Astrocyte (in vitro differentiated cells and primary cell): Measurements from ENCODE around the gene ARHGAP28. TPM values are rescaled to one million over a fixed set of nuclear protein-coding genes. Genes with fewer than 3 reads are reported as not detected.
A peak's percentile ranks its signal among the peaks of the same experiment; 100 is the strongest.

Source experiments
- DNase-seq: peaks from one replicate; pipeline ENCODE4 v3.0.0-alpha.2; 2010; ENCODE audit warnings: low read depth
- FAIRE-seq: peaks from 2 replicates; lab custom pipeline; 2011; peaks lifted over from hg19 to GRCh38; lab: Jason Lieb, UNC
- H2AFZ ChIP-seq: 2 replicates; pipeline ENCODE4 v1.6.0; 2012; ENCODE audit warnings: low read depth, low read length, inconsistent platforms
- H3K27ac ChIP-seq: 2 replicates; pipeline ENCODE4 v1.5.1; 2011; ENCODE audit warnings: low read depth, low read length, inconsistent platforms
- H3K27me3 ChIP-seq: 2 replicates; pipeline ENCODE4 v1.6.0; 2011; ENCODE audit warnings: low read length, inconsistent platforms; ENCODE audit not compliant: insufficient read depth
- H3K36me3 ChIP-seq: 2 replicates; pipeline ENCODE4 v1.5.1; 2011; ENCODE audit warnings: low read length, inconsistent platforms; ENCODE audit not compliant: insufficient read depth
- H3K4me1 ChIP-seq: 2 replicates; pipeline ENCODE4 v1.5.1; 2011; ENCODE audit warnings: low read length, inconsistent platforms; ENCODE audit not compliant: insufficient read depth
- H3K4me2 ChIP-seq: 2 replicates; pipeline ENCODE4 v1.6.0; 2012; ENCODE audit warnings: low read length, inconsistent platforms
- H3K4me3 ChIP-seq: 2 replicates; pipeline ENCODE4 v1.5.1; 2011; ENCODE audit warnings: low read depth, mild to moderate bottlenecking, low read length, inconsistent platforms; ENCODE audit not compliant: insufficient read depth
- H3K79me2 ChIP-seq: 2 replicates; pipeline ENCODE4 v1.6.0; 2012; ENCODE audit warnings: mild to moderate bottlenecking, low read length, inconsistent platforms; ENCODE audit not compliant: insufficient read depth
- H3K9ac ChIP-seq: 2 replicates; pipeline ENCODE4 v1.6.0; 2012; ENCODE audit warnings: mild to moderate bottlenecking, low read length, inconsistent platforms
- H3K9me3 ChIP-seq: 2 replicates; pipeline ENCODE4 v1.5.1; 2012; ENCODE audit warnings: low read depth, mild to moderate bottlenecking, low read length, inconsistent platforms; ENCODE audit not compliant: insufficient read depth
- H4K20me1 ChIP-seq: 2 replicates; pipeline ENCODE4 v1.6.0; 2012; ENCODE audit warnings: low read length, inconsistent platforms; ENCODE audit not compliant: insufficient read depth
- H3K27ac Mint-ChIP-seq: one replicate; pipeline ENCODE4 v1.8.0; 2021; ENCODE audit warnings: mild to moderate bottlenecking, mixed read lengths; ENCODE audit not compliant: unreplicated experiment
- H3K27me3 Mint-ChIP-seq: one replicate; pipeline ENCODE4 v1.8.0; 2021; ENCODE audit warnings: low read depth, mixed read lengths; ENCODE audit not compliant: unreplicated experiment
- H3K36me3 Mint-ChIP-seq: one replicate; pipeline ENCODE4 v1.8.0; 2021; ENCODE audit warnings: low read depth, mixed read lengths; ENCODE audit not compliant: unreplicated experiment
- H3K4me1 Mint-ChIP-seq: one replicate; pipeline ENCODE4 v1.8.0; 2021; ENCODE audit warnings: low read depth, mixed read lengths; ENCODE audit not compliant: unreplicated experiment
- H3K4me3 Mint-ChIP-seq: one replicate; pipeline ENCODE4 v1.8.0; 2021; ENCODE audit warnings: mild to moderate bottlenecking, moderate library complexity, mixed read lengths; ENCODE audit not compliant: unreplicated experiment
- H3K9me3 Mint-ChIP-seq: one replicate; pipeline ENCODE4 v1.8.0; 2021; ENCODE audit warnings: mild to moderate bottlenecking, mixed read lengths; ENCODE audit not compliant: unreplicated experiment
- CTCF ChIP-seq: IDR thresholded peaks from 2 replicates; pipeline ENCODE4 v1.5.1; 2011; ENCODE audit warnings: low read depth, mild to moderate bottlenecking, inconsistent platforms, low read length, moderate library complexity; ENCODE audit not compliant: insufficient read depth
- EZH2 ChIP-seq: IDR thresholded peaks from 2 replicates; pipeline ENCODE4 v1.6.1; 2012; ENCODE audit warnings: mild to moderate bottlenecking, low read length, inconsistent platforms; ENCODE audit not compliant: insufficient read depth
- total RNA-seq: library from RNA; stranded (reverse); gene quantifications from 2 replicates; pipeline ENCODE4 v1.2.1, GENCODE V29; 2021

ARHGAP28 gene
- total RNA-seq, 1 donor from 2014 or later, result 15.5 TPM

GRCh38 chr18:6885006-6885481 is 155.5 kb downstream of the ARHGAP28 start:
- no peak overlapping the region for H3K27ac ChIP-seq
- no peak overlapping the region for H3K4me2 ChIP-seq
- no peak overlapping the region for H3K9ac ChIP-seq
- no peaks in the 10 kb centered on the region for H3K36me3 ChIP-seq
- no peaks in the 10 kb centered on the region for H3K27me3 ChIP-seq
- H2AFZ ChIP-seq, result no peak overlapping the region
- no peak for FAIRE-seq
- H3K36me3 Mint-ChIP-seq, result peaks cover 11% of the 10 kb centered on the region
- no peaks in the 10 kb centered on the region for H3K27me3 Mint-ChIP-seq
- H3K4me1 Mint-ChIP-seq, result peaks cover 14% of the 10 kb centered on the region
- H3K9me3 Mint-ChIP-seq, result no peaks in the 10 kb centered on the region
- DNase-seq, result peak; percentile 20
- H4K20me1 ChIP-seq, result no peaks in the 10 kb centered on the region
- no peaks in the 10 kb centered on the region for H3K9me3 ChIP-seq
- TF ChIP-seq EZH2, result no peak
- TF ChIP-seq CTCF, result no peak
- no peaks in the 10 kb centered on the region for H3K79me2 ChIP-seq
- no peak overlapping the region for H3K4me3 Mint-ChIP-seq
- H3K4me3 ChIP-seq, result no peak overlapping the region
- no peak overlapping the region for H3K27ac Mint-ChIP-seq
- H3K4me1 ChIP-seq, result no peaks in the 10 kb centered on the region

GRCh38 chr18:6885992-6886796 is 156.7 kb downstream of the ARHGAP28 start:
- peaks cover 19% of the 10 kb centered on the region for H3K36me3 Mint-ChIP-seq
- H3K27me3 Mint-ChIP-seq, result no peaks in the 10 kb centered on the region
- Histone ChIP-seq H3K36me3 (no peaks in the 10 kb centered on the region), H3K79me2 (no peaks in the 10 kb centered on the region), H3K9me3 (no peaks in the 10 kb centered on the region), H2AFZ (no peak overlapping the region), H3K9ac (no peak overlapping the region), H3K4me3 (no peak overlapping the region), H3K4me1 (no peaks in the 10 kb centered on the region), H3K4me2 (no peak overlapping the region), H3K27me3 (no peaks in the 10 kb centered on the region), H3K27ac (no peak overlapping the region), H4K20me1 (no peaks in the 10 kb centered on the region)
- DNase-seq, result peak; percentile 18
- no peaks in the 10 kb centered on the region for H3K9me3 Mint-ChIP-seq
- peak; percentile 98 for FAIRE-seq
- H3K4me1 Mint-ChIP-seq, result peaks cover 4% of the 10 kb centered on the region
- no peak overlapping the region for H3K4me3 Mint-ChIP-seq
- H3K27ac Mint-ChIP-seq, result no peak overlapping the region
- TF ChIP-seq EZH2 (no peak), CTCF (peak; percentile 78)
